SKM-1 (cell line): ENCODE data around the gene FCHSD2.

ENCODE experiments used
- DNase-seq: peaks from one replicate; lab custom pipeline; 2025; ENCODE audit not compliant: unreplicated experiment; lab: John Stamatoyannopoulos, UW

The FCHSD2 gene

DNA sequence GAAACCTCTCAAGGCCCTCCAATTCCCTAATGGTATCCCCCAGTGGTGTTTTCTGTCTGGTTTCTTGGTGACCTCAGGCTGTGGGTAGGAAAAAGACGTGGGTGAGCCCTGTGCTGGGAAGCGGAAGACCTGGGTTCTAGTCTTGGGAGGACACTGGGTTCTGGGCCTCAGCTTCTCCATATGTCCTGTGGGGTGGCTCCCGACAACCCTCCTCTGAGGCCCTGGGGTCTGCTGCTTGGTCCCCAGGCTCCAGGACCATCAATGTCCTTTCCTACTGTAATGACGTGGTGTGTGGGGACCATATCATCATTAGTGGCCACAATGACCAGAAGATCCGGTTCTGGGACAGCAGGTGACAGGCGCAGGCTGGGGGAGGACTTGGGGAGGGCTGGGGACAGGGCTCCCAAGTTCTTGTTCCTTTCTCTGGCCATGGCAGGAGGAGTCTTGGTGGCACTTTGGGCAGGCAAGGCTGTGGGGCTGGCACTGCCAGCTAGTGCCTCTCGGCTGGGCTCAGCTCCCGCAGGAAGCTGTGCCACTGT lies 315.1 kb downstream of the FCHSD2 start:
- DNase-seq, result no peak

DNA sequence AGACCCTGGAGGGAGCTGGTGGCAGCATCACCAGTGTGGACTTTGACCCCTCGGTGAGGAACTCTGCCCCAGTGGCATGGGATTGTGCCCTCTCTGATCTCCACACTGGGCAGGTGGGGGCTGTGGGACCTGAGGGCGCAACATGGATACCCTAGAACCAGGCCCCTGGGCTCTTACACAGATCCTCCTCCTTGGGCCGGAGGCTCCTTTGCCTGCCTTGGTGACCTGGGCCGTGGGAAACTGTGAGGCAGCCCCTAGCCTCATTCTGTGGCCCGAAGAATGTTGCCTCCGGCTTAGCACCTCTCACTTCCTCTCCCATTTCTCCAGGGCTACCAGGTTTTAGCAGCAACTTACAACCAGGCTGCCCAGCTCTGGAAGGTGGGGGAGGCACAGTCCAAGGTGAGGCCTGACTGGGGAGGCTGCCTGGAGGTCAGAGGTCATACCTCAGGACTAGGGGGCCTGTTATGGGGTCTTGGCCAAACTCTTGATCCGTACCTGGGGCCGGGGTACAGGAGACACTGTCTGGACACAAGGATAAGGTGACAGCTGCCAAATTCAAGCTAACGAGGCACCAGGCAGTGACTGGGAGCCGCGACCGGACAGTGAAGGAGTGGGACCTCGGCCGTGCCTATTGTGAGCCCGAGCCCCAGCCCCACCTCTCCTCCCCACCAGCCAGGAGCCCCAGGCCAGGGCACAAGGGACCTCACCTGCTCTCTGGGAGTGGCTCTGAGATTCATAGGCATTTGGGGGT lies 315.8 kb downstream of the FCHSD2 start:
- DNase-seq, result no peak

DNA sequence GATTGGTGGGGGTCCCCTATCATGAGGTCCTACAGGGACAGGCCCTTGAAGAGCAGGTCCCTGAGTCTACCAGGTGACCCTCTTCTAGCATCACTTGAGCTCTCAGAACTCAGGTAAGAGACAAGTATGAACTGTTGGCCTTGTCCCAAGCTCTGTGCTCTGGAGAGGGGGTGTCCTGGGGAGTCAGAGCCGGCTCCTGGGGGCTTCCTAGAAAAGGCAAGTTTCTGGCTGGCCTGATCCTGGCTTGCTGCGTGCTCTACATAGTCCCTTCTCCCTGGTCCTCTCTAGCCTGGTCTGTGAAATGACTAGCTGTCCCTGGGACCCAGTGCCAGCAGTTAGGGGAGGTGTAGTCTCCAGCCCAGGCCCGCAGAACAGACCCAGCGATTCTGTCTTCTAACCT lies 316.5 kb downstream of the FCHSD2 start:
- no peak for DNase-seq

DNA sequence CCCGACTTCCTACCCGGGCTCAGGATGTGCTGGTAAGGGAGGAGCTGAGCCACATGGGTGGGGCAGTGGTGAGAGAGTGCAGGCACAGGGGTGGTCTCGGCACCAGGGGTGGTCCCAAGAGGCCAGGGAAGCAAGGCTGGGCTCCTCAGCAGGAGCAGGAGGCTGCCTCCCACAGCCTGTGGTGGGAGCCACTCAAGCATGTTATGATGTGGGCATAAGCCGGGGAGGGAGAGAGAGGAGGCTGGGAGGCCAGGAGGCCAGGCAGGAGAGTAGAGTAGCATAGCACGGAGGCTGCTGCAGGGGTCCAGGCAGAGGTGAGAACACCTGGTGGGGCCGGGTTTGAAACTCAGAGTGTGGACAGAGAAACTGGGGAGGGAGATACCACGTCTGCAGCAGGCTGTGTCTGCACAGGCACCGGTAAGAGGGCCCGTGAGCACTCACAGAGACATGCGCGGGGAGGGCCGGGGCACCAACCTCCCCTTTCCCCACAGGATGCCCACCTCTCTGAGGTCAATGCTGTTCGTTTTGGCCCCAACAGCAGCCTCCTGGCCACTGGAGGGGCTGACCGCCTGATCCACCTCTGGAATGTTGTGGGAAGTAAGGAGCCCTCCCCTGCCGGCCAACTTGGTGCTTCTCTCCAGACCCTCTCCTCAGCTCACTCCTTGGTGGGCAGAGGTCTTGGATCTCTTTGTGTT lies 317.2 kb downstream of the FCHSD2 start:
- no peak for DNase-seq

GRCh38 chr11:72824020-72824419 lies 318.1 kb downstream of the FCHSD2 start:
- DNase-seq, result no peak

DNA sequence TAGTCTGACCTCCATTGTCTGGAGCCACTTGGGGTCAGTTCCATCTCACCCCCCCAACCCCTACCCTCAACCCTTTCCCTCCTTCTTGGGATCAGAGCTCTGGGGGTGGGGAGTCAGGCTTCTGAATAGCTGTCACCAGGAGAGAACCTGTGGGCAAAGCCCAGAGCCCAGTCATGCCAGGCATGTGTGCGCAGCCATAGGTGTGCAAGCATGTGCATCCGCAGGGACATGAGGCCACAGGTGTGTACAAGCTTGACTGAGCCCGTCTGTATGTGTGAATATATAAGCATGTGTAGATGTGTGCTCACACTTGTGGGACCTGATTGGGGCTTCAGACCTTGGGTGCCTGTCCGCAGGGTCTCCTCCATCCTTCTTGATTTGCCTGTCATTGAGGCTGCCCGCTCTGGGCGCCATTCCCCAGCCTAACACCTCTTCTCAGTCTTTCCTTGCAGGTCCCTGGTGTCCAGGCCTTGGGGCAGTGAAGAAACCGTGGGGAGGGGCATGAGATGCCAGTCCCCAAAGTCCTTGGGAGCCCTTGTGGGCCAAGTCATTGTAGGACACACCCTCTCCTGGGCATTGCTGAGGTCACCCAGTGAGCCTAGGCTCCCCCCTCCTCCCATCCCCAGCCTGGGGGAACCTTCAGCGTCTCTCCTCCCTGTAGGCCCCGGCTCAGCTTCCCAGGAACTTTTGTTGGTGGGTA lies 318.9 kb downstream of the FCHSD2 start:
- no peak for DNase-seq

DNA sequence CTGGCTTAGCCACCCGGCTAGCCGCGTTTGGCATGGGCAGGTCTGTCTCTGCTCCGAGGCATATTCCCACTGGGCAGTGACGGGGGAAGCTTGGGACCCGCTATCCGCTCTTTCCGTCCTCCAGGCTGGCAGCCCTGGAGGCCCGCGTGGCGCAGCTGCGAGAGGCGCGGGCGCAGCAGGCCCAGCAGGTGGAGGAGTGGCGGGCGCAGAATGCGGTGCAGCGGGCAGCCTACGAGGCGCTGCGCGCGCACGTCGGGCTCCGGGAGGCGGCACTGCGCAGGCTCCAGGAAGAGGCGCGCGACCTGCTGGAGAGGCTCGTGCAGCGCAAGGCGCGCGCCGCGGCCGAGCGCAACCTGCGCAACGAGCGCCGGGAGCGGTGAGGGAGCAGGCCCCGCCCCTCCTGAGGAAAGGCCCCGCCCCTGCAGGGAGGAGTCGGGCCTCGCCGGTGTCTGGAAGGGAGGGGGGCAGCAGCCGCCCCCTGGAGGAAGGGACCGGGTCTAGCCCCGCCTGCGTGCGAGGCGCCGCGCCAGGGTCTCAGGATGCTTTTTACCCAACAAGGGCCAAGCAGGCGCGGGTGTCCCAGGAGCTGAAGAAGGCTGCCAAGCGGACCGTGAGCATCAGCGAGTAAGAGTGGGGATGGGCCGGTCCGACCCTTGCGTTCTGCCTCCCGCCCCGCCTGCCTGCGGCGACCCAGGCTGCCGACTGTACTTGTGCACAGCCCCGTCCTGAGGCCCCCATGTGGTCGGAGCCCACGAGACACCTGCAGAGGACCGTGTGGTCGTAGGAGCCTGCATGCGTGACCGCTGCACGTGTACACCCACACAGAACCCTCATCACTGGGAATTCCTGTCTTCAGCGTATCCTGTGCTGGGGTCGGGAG lies 320.0 kb downstream of the FCHSD2 start:
- no peak for DNase-seq

GRCh38 chr11:72821221-72821919 lies 320.7 kb downstream of the FCHSD2 start:
- DNase-seq, result no peak

DNA sequence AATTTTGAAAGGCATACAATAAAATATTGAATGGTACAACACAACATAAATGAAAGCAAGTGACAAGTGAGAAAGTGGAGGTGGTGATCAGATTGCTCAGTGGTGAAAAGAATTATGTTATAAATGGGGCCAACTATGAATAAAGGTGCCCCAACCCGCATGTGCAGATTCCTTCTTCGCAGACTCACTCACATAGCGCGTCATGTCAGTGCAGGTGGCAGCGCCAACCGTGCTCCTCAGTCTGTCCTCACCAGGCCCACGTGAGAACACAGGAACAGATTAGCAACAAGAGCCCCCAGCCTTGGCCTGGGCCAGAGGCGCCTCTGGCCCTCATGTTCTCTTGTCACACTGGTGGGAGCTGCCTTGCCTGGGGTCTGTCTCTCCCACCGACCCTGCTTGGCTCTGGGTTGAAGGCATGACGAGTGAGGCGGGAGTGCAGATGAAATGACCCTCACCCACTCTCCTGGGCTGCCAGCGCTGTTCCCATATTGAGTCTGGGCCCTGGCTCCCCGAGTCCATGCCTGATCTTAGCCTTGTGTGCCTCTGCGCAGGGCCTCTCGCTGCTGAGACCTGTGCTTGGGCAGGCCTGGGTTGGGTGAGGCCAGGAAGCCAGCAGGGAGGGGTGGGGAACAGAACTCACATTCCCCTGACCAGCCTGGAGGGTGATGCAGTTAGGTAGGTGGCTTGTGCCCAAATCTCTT lies 321.5 kb downstream of the FCHSD2 start:
- no peak for DNase-seq

DNA sequence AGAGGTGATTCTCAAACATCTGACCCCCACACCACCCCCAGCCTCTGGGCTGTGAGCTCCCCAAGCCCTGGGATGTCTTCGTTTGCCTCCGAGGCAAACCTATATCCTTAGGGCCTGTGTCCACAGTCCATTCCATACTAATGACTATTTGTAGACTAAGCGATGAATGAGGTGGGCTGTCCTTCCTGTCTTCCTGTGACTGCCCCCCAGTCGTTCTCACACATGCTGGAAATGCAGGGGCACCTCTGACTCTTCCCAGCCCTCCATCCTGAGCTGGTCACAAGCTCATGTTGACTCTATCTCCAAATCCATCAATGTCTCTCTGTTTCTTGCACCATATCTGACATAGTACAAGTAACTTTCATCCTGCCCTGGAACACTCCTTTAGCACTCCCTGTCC lies 323.1 kb downstream of the FCHSD2 start:
- DNase-seq, result no peak

- DNase-seq, result no peak
These were observed 324.2 kb downstream of the FCHSD2 start for GRCh38 chr11:72817966-72818365.

GRCh38 chr11:72816404-72816990 lies 325.6 kb downstream of the FCHSD2 start:
- DNase-seq, result no peak

DNA sequence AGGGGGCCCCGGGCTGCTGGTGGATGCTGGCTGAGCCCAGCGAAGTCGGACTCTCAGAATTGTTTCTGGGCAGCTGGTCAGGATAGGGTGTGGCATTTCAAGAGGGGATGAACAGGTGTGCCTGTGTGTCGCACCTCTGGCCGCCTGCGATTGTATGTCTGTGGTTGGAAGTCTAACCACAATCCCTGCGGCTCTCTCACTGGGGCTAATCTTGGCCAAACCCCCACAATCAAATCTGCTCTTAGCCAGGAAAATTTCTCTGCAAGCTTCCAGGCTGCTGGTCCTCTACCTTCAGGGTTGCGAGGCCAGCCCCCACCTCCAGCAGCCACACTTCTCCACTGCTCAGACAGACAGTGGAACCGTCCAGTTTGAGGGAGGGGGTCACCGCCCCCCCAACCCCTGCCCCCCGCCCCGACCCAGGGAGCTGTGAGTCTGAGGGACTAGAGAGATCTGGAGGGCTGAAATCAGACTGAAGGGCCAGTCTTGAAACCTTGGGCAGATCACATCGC lies 327.0 kb downstream of the FCHSD2 start:
- DNase-seq, result no peak

DNA sequence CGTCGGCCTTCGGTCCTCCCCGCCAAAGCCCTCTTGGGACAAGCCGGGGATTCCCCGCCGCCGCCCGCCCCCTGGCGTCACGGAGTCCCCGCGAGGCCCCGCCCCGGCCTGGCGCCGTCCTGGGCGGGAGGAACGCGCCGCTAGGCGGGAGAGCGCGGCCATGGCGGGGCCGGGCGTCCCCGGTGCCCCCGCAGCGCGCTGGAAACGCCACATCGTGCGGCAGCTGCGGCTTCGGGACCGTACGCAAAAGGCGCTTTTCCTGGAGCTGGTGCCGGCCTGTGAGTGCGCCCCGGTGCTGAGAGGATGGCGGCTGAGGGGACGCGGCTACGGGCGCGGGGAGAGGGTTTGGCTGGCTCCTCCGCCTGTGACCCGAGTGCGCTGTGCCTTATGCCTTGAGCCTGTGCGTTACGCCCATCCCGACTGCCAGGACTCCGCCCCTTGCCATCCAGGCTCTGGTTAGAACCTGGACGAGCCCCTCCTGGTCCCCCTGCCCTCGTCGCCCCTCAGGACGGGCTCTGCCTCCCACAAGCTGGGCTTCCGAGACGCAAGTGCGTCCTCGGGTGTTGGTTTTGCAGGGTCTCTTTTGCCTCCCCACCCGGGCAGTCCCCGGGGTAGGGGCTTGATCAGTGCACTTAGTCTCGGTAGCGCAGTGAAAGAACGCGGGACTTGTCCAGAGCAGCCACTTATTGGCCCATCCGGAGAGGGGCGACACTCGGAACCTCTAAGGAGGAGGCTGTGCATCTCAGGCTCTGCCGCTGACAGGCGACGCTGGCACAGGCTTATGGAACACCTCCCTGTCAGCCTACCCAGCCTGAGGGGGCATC lies 327.6 kb downstream of the FCHSD2 start, which contains the start of gene ATG16L2:
Gene ATG16L2 (plus strand): TSS at position 126 of the 824 bp plus-strand sequence. CDS start 35 bp downstream, at position 161.
- peak; percentile 84 for DNase-seq

DNA sequence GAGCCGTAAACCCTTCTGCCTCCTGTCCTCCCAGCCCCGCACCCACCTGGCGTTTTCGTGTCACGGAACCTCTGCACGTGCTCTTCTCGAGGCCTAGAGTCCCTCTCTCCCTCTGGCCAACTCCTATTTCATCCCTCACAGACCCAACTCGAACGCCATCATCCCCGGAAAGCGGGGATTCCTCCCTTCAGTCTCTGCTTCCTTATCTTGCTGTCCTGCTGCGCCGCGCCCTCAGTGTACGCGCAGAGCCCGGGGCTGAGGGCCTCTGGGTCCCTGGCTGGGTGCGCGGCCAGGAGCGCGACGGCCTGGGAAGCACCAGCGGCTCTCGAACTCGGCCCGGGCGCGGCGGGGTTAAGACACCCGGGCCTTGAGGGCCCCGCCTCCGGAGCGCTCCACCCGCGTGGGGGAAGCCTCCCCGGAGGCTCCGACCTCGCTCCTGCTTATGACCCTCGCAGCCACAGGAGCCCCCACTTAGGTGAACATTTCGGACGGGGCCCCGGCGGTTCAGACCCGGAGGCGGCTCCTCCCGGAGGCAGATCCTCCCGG lies 328.3 kb downstream of the FCHSD2 start:
- peak; percentile 84 for DNase-seq

DNA sequence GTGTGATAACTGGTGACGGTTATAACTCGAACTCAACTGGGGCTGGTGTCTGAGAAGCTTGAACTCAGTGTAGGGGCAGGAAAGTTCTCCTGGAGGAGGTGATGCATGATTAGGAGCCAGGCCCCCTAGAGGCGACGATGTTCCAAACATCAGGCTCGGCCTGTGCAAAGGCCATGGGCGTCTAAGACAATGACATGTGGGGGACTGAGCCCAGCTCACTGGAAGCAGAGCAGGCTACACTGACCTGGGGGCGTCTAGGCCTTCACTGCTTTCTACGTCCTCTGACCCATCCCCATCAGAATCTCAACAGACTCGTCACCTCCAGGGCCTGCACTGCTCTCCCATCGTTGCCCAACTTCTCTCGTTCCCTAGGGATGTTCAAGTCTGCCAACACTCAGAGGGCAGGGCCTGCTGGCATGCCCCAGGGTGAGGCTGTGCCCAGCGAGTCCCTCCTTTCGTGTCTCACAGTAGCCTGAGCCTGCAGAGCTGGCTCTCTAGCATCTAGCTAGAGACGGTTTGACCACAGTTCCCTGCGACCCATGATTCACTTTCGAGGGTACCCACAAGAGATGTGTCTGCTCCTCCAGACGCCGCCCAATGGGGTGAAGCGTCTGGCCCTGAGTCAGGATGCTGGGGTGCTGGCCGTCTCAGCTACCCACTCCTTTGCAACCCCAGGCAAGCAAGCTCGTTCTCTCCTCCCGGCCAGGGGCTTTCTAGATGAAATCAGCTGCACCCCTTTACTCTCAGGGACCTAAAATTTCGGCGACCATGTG lies 329.0 kb downstream of the FCHSD2 start:
- peak; percentile 63 for DNase-seq

- no peak for DNase-seq
These were observed 329.5 kb downstream of the FCHSD2 start for GRCh38 chr11:72812604-72812966.
